H1 (cell line): ENCODE results near the gene VSIG10. TPM values are rescaled to one million over a fixed set of nuclear protein-coding genes. Genes with fewer than 3 reads are reported as not detected.

Source experiments
- CTCF ChIA-PET: fragments of 300-600 bp; sonication (Branson Sonifier 250); formaldehyde crosslinking; loops from one replicate; lab custom pipeline; 2021; ENCODE audit not compliant: partially characterized antibody; lab: Charles Lee
- POLR2A ChIA-PET: fragments of 300-600 bp; sonication (Branson Sonifier 250); formaldehyde crosslinking; loops from one replicate; lab custom pipeline; 2021; ENCODE audit warnings: inconsistent platforms; ENCODE audit not compliant: partially characterized antibody; lab: Charles Lee
- DNase-seq, 2 experiments: peaks; one replicate each; pipeline versions ENCODE4 v3.0.0 to v3.0.0-alpha.2; 2010 to 2022; ENCODE audit warnings: low spot score in 2 of 2, low read depth in 1 of 2, mixed read lengths in 1 of 2
- FAIRE-seq: peaks from 2 replicates; lab custom pipeline; 2011; peaks lifted over from hg19 to GRCh38; lab: Jason Lieb, UNC
- H2AFZ ChIP-seq: 2 replicates; pipeline ENCODE4 v1.8.1; 2012; ENCODE audit warnings: low read length, inconsistent platforms
- H2AK5ac ChIP-seq: 2 replicates; pipeline ENCODE4 v1.6.1; 2013; ENCODE audit warnings: low read depth, low read length
- H2BK120ac ChIP-seq: replicated peaks from 2 replicates; pipeline ENCODE3; 2013; ENCODE audit warnings: low read depth, low read length, inconsistent platforms
- H2BK12ac ChIP-seq: 2 replicates; pipeline ENCODE4 v1.6.1; 2013; ENCODE audit warnings: low read depth, low read length
- H2BK15ac ChIP-seq: 2 replicates; pipeline ENCODE4 v1.6.1; 2013; ENCODE audit warnings: low read length
- H2BK20ac ChIP-seq: 2 replicates; pipeline ENCODE4 v1.6.1; 2013; ENCODE audit warnings: low read length
- H2BK5ac ChIP-seq: 2 replicates; pipeline ENCODE4 v1.6.1; 2013; ENCODE audit warnings: low read depth, low read length
- H3K14ac ChIP-seq: 2 replicates; pipeline ENCODE4 v1.6.1; 2013; ENCODE audit warnings: inconsistent platforms; ENCODE audit not compliant: insufficient read length
- H3K18ac ChIP-seq: 2 replicates; pipeline ENCODE4 v1.6.1; 2013; ENCODE audit warnings: low read length; ENCODE audit errors: extremely low read depth
- H3K23ac ChIP-seq: 2 replicates; pipeline ENCODE4 v1.6.1; 2013; ENCODE audit warnings: inconsistent platforms; ENCODE audit not compliant: insufficient read length
- H3K23me2 ChIP-seq: 2 replicates; pipeline ENCODE4 v1.6.1; 2013; ENCODE audit warnings: low read depth, low read length
- H3K27ac ChIP-seq: 2 replicates; pipeline ENCODE4 v1.6.1; 2011; ENCODE audit warnings: low read depth, low read length, inconsistent platforms
- H3K27me3 ChIP-seq, 4 experiments: replicated peaks in 1 of 4; 1 replicate in 1 of 4; 2 replicates in 3 of 4; pipeline versions ENCODE4 v1.6.1 to v1.8.1; 2011 to 2013; ENCODE audit warnings: low read length in 3 of 4, mild to moderate bottlenecking in 3 of 4, inconsistent platforms in 2 of 4, mixed read lengths in 2 of 4, moderate library complexity in 1 of 4; ENCODE audit not compliant: control insufficient read depth in 3 of 4, insufficient read depth in 3 of 4; ENCODE audit errors: extremely low read depth in 1 of 4
- H3K36me3 ChIP-seq, 4 experiments: 2 replicates each; pipeline versions ENCODE4 v1.6.1 to v1.8.1; 2011 to 2013; ENCODE audit warnings: mild to moderate bottlenecking in 4 of 4, low read length in 3 of 4, moderate library complexity in 2 of 4, control low read depth in 1 of 4, inconsistent platforms in 1 of 4; ENCODE audit not compliant: insufficient read depth in 4 of 4, control insufficient read depth in 2 of 4
- H3K4ac ChIP-seq: replicated peaks from 2 replicates; pipeline ENCODE3; 2013; ENCODE audit warnings: low read length, low read depth, mixed read lengths, inconsistent platforms; ENCODE audit not compliant: insufficient read length
- H3K4me1 ChIP-seq, 4 experiments: replicated peaks in 1 of 4; 1 replicate in 1 of 4; 2 replicates in 3 of 4; pipeline versions ENCODE4 v1.6.1 to v1.8.1; 2011 to 2013; ENCODE audit warnings: low read length in 3 of 4, inconsistent platforms in 2 of 4, mixed read lengths in 1 of 4; ENCODE audit not compliant: insufficient read depth in 4 of 4, control insufficient read depth in 3 of 4
- H3K4me2 ChIP-seq, 2 experiments: 2 replicates each; pipeline versions ENCODE4 v1.6.1 to v1.8.1; 2011 to 2013; ENCODE audit warnings: low read depth in 2 of 2, low read length in 2 of 2, control low read depth in 1 of 2, inconsistent platforms in 1 of 2, mild to moderate bottlenecking in 1 of 2; ENCODE audit not compliant: insufficient read depth in 1 of 2
- H3K4me3 ChIP-seq, 4 experiments: fragments of 200-600, 300-600 bp in 1 of 4; sonication (generic), shearing (Covaris generic), sonication (Bioruptor Twin) in 1 of 4; 2 replicates each; pipeline versions ENCODE4 v1.5.1 to v1.8.1; 2011 to 2016; ENCODE audit warnings: low read length in 4 of 4, low read depth in 3 of 4, control low read depth in 2 of 4, inconsistent platforms in 2 of 4, mild to moderate bottlenecking in 2 of 4, mixed read lengths in 1 of 4, moderate library complexity in 1 of 4; ENCODE audit not compliant: insufficient read depth in 2 of 4; ENCODE audit errors: extremely low read depth in 1 of 4
- H3K56ac ChIP-seq: replicated peaks from 2 replicates; pipeline ENCODE3; 2013; ENCODE audit warnings: low read depth, mild to moderate bottlenecking, mixed read lengths, low read length, inconsistent platforms; ENCODE audit not compliant: insufficient read length
- H3K79me1 ChIP-seq: 2 replicates; pipeline ENCODE4 v1.6.1; 2013; ENCODE audit warnings: low read depth, low read length, control low read depth
- H3K79me2 ChIP-seq, 2 experiments: 2 replicates each; pipeline versions ENCODE4 v1.6.1 to v1.8.1; 2012 to 2013; ENCODE audit warnings: low read length in 2 of 2, mild to moderate bottlenecking in 2 of 2, inconsistent platforms in 1 of 2; ENCODE audit not compliant: insufficient read depth in 2 of 2, control insufficient read depth in 1 of 2
- H3K9ac ChIP-seq, 4 experiments: replicated peaks in 1 of 4; 1 replicate in 1 of 4; 2 replicates in 3 of 4; pipeline versions ENCODE4 v1.6.1 to v1.8.1; 2011 to 2013; ENCODE audit warnings: low read depth in 3 of 4, low read length in 3 of 4, control low read depth in 2 of 4, mild to moderate bottlenecking in 2 of 4, moderate library complexity in 2 of 4, inconsistent platforms in 1 of 4; ENCODE audit errors: extremely low read depth in 1 of 4
- H3K9me3 ChIP-seq, 2 experiments: 2 replicates each; pipeline versions ENCODE4 v1.6.1 to v1.8.1; 2012 to 2013; ENCODE audit warnings: mild to moderate bottlenecking in 2 of 2, moderate library complexity in 2 of 2, control low read depth in 1 of 2, inconsistent platforms in 1 of 2, low read depth in 1 of 2, low read length in 1 of 2, mixed read lengths in 1 of 2; ENCODE audit not compliant: insufficient read depth in 2 of 2
- H4K20me1 ChIP-seq, 2 experiments: replicated peaks in 1 of 2; 2 replicates each; pipeline versions ENCODE3 to v1.8.1; 2011 to 2013; ENCODE audit warnings: inconsistent platforms in 2 of 2, low read length in 2 of 2, mild to moderate bottlenecking in 1 of 2; ENCODE audit not compliant: insufficient read depth in 2 of 2, control insufficient read depth in 1 of 2
- H4K5ac ChIP-seq: 2 replicates; pipeline ENCODE4 v1.6.1; 2013; ENCODE audit warnings: low read length, low read depth, mixed read lengths, inconsistent platforms; ENCODE audit not compliant: insufficient read length
- H4K8ac ChIP-seq: 2 replicates; pipeline ENCODE4 v1.8.0; 2013; ENCODE audit warnings: mild to moderate bottlenecking, moderate library complexity, low read length, inconsistent platforms; ENCODE audit not compliant: insufficient read depth; ENCODE audit errors: extremely low read depth
- H4K91ac ChIP-seq: replicated peaks from 2 replicates; pipeline ENCODE3; 2013; ENCODE audit warnings: low read length, mixed read lengths, inconsistent platforms; ENCODE audit not compliant: insufficient read length
- HDAC2 ChIP-seq, 2 experiments: fragments of 300-600 bp in 1 of 2; sonication (generic) in 1 of 2; IDR thresholded peaks; 2 replicates each; pipeline ENCODE4 v1.6.1; 2011 to 2012; ENCODE audit warnings: low read depth in 2 of 2, low read length in 2 of 2, mild to moderate bottlenecking in 2 of 2, moderate library complexity in 2 of 2, borderline replicate concordance in 1 of 2, inconsistent platforms in 1 of 2
- JUN ChIP-seq: IDR thresholded peaks from 2 replicates; pipeline ENCODE4 v1.6.1; 2011; ENCODE audit warnings: low read depth, mild to moderate bottlenecking, improper control_type of control experiment, low read length
- KDM1A ChIP-seq: fragments of 200-600, 300-600 bp; sonication (generic); IDR thresholded peaks from 2 replicates; pipeline ENCODE4 v1.7.1; 2016; ENCODE audit warnings: mild to moderate bottlenecking, low read length, borderline replicate concordance
- MAFK ChIP-seq: IDR thresholded peaks from 2 replicates; pipeline ENCODE4 v1.6.1; 2012; ENCODE audit warnings: low read depth, mild to moderate bottlenecking, improper control_type of control experiment, low read length
- PHF8 ChIP-seq: fragments of 200-600 bp; sonication (generic); conservative IDR thresholded peaks from 2 replicates; pipeline ENCODE4 v1.7.1; 2012; ENCODE audit warnings: low read depth, mild to moderate bottlenecking, inconsistent platforms, low read length, moderate library complexity
- RAD21 ChIP-seq, 2 experiments: IDR thresholded peaks in 1 of 2; conservative IDR thresholded peaks in 1 of 2; 2 replicates each; pipeline ENCODE4 v1.6.1; 2011; ENCODE audit warnings: low read depth in 2 of 2, low read length in 2 of 2, improper control_type of control experiment in 1 of 2, inconsistent platforms in 1 of 2, mild to moderate bottlenecking in 1 of 2, moderate library complexity in 1 of 2
- RBBP5 ChIP-seq: IDR thresholded peaks from 2 replicates; pipeline ENCODE4 v1.7.1; 2012; ENCODE audit warnings: low read depth, mild to moderate bottlenecking, inconsistent platforms, low read length, moderate library complexity, borderline replicate concordance
- SIRT6 ChIP-seq: IDR thresholded peaks from one replicate; pipeline ENCODE4 v1.7.1; 2012; ENCODE audit warnings: low read length, inconsistent platforms
- TAF7 ChIP-seq: optimal IDR thresholded peaks from 2 replicates; pipeline ENCODE3; 2011; ENCODE audit warnings: low read depth, mild to moderate bottlenecking, inconsistent platforms, low read length, moderate library complexity, borderline replicate concordance
- TEAD4 ChIP-seq: IDR thresholded peaks from 2 replicates; pipeline ENCODE4 v1.6.1; 2012; ENCODE audit warnings: low read depth, low read length, inconsistent platforms, mixed read lengths
- YY1 ChIP-seq: IDR thresholded peaks from 2 replicates; pipeline ENCODE4 v1.6.1; 2011; ENCODE audit warnings: low read depth, mild to moderate bottlenecking, low read length
- WGBS, 2 experiments: shearing (Covaris generic) in 1 of 2; methylation state at CpG; one replicate each; pipeline versions ENCODE4 v1.1.6 to v1.1.7; 2013 to 2015; ENCODE audit warnings: low lambda C conversion rate in 2 of 2, mixed read lengths in 2 of 2, inconsistent platforms in 1 of 2, low coverage in 1 of 2, missing lambda C conversion rate in 1 of 2; ENCODE audit not compliant: insufficient replicate concordance in 2 of 2, insufficient coverage in 1 of 2, insufficient read length in 1 of 2; ENCODE audit errors: extremely low coverage in 1 of 2, missing lambda C conversion rate in 1 of 2; 5-methylcytosine and 5-hydroxymethylcytosine counted together
- polyA plus RNA-seq, 7 experiments: library from polyadenylated mRNA; depleted of rRNA in 3 of 7; stranded (reverse) in 5 of 7; unstranded in 2 of 7; fragments of >200 nt in 5 of 7; fragments of 200-250 nt in 2 of 7; gene quantifications; 1 replicate in 5 of 7; 2 replicates in 1 of 7; 4 replicates in 1 of 7; pipeline versions ENCODE4 v1.2.1 to v1.2.3, GENCODE V29; 2011 to 2013; ENCODE audit warnings: missing spikeins in 2 of 7, mixed read lengths in 2 of 7
- total RNA-seq: library from RNA; stranded (reverse); fragmentation: NEBNext Ultra II Directional; extraction: Animal tissue kit (Norgen Biotek cat#: 25700); gene quantifications from 2 replicates; pipeline ENCODE4 v1.2.1, GENCODE V29; 2021

Gene VSIG10
- total and polyA plus RNA-seq, 2 of the 8 experiments (the other 6 are each of a cell fraction or from before 2014, with no cell fraction given): 34.4 to 93.6 TPM

DNA sequence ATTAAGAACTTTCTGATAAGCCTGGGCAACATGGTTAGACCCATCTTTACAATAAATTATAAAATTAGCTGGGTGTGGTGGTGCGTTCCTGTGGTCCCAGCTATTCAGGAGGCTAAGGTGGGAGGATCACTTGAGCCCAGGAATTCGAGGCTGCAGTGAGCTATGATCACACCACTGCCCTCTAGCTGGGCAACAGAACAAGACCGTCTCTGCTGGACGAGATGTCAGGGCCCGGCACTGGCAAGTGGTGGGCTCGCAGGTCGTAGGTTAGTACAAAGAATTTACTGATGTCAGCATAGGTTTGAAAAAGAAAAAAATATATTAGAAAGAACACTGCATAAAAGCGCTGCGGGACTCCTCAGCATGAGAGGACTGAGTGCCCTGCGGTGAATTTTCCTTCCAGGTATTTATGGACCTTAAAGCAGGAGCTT lies 15.7 kb upstream of the VSIG10 start:
- H2BK120ac ChIP-seq: peak overlapping the region; percentile 72
- H2BK12ac ChIP-seq: peak overlapping the region; percentile 84; the same call in 1 of the 2 replicates
- ChIA-PET POLR2A (interaction anchor here (0.8 to 11.5 kb wide), 8 partner anchors 10 to 56 kb away, joined by 3 to 130 read pairs (median 9); partner anchors contain the start of genes PEBP1, VSIG10 and WSB2), CTCF (interaction anchor here (0.6 to 8.2 kb wide), 12 partner anchors 9 to 259 kb away, joined by 3 to 39 read pairs (median 4); partner anchors contain the start of genes PEBP1, SUDS3 and VSIG10)
- no peaks in the 10 kb centered on the region for H3K79me1 ChIP-seq
- H3K27ac ChIP-seq: peak overlapping the region; percentile 81
- no peaks in the 10 kb centered on the region for H4K20me1 ChIP-seq
- H2BK5ac ChIP-seq: peak overlapping the region; percentile 94
- H3K18ac ChIP-seq: peak overlapping the region; percentile 75; the same call in 1 of the 2 replicates
- peaks cover 0 to 8% (median 3%) of the 10 kb centered on the region in 4 experiments; a peak in 1 of 8 replicates for H3K36me3 ChIP-seq
- H3K56ac ChIP-seq: peak overlapping the region; percentile 74
- peaks cover 2 to 12% (median 8%) of the 10 kb centered on the region in 4 experiments for H3K4me1 ChIP-seq
- H2BK15ac ChIP-seq: no peak overlapping the region
- peak; percentile 65 to 76 for DNase-seq
- peak overlapping the region; percentile 91 for H3K4ac ChIP-seq
- H3K14ac ChIP-seq: no peak overlapping the region
- H3K23ac ChIP-seq: no peak overlapping the region
- no peaks in the 10 kb centered on the region for H3K23me2 ChIP-seq
- H3K27me3 ChIP-seq: no peaks in the 10 kb centered on the region
- H3K9ac ChIP-seq: peak overlapping the region in 2 of 4 experiments; percentile 16 to 42; a peak in 4 of 7 replicates
- no peak overlapping the region for H2AFZ ChIP-seq
- peak overlapping the region in 1 of 4 experiments; percentile 41; a peak in 2 of 8 replicates for H3K4me3 ChIP-seq
- peak overlapping the region; percentile 81 for H4K91ac ChIP-seq
- WGBS, 2 experiments: 9% methylated on average over 10 of the region's 10 CpGs; no CpG with 5 or more reads in 1 of the 2 experiments
- H3K4me2 ChIP-seq: peak overlapping the region; percentile 38 to 81
- peaks cover 0 to 8% of the 10 kb centered on the region in 2 experiments; a peak in 2 of 4 replicates for H3K9me3 ChIP-seq
- no peak for FAIRE-seq
- H3K79me2 ChIP-seq: no peaks in the 10 kb centered on the region
- peak overlapping the region; percentile 45 for H4K5ac ChIP-seq
- H4K8ac ChIP-seq: no peak overlapping the region; the same call in 1 of the 2 replicates
- H2BK20ac ChIP-seq: peak overlapping the region; percentile 89; the same call in 1 of the 2 replicates
- H2AK5ac ChIP-seq: peak overlapping the region; percentile 45; the same call in 1 of the 2 replicates
- TF ChIP-seq YY1: no peak
- TF ChIP-seq TAF7: no peak
- TF ChIP-seq JUN: peak; percentile 45; the same call in 1 of the 2 replicates
- TF ChIP-seq SIRT6: no peak
- TF ChIP-seq MAFK: 0 out of 2 replicates have a peak, but pooled peaks have one; percentile 12
- TF ChIP-seq KDM1A: peak; percentile 90
- no peak for TF ChIP-seq PHF8
- peak; percentile 19 to 26; a peak in 2 of 4 replicates for TF ChIP-seq RAD21 (IDR thresholded peaks at IDR 0.05 in 1 of 2, conservative IDR thresholded peaks at IDR 0.05 in 1 of 2; ENCODE audit: low read depth in 2 of 2, low read length in 2 of 2)
- peak; percentile 72 for TF ChIP-seq TEAD4
- peak in 1 of 2 experiments; percentile 60; a peak in 1 of 4 replicates for TF ChIP-seq HDAC2 (IDR thresholded peaks at IDR 0.05; ENCODE audit: borderline replicate concordance in 1 of 2, low read depth in 2 of 2, low read length in 2 of 2)
- no peak for TF ChIP-seq RBBP5
